Keratinocyte (primary cell): Measurements from ENCODE around the gene NETO2. TPM values are rescaled to one million over a fixed set of nuclear protein-coding genes. Genes with fewer than 3 reads are reported as not detected.

Experiments used
- DNase-seq: peaks from one replicate; pipeline ENCODE4 v3.0.0-alpha.2; 2011; ENCODE audit warnings: low read depth, missing footprints, low spot score
- FAIRE-seq: peaks from 2 replicates; lab custom pipeline; 2011; peaks lifted over from hg19 to GRCh38; lab: Jason Lieb, UNC
- H2AFZ ChIP-seq: 2 replicates; pipeline ENCODE4 v1.6.0; 2012; ENCODE audit warnings: low read length, control low read depth, inconsistent platforms; ENCODE audit not compliant: control insufficient read depth
- H3K27ac ChIP-seq: 2 replicates; pipeline ENCODE4 v1.5.1; 2011; ENCODE audit warnings: low read length; ENCODE audit not compliant: control insufficient read depth, insufficient read depth
- H3K27me3 ChIP-seq: 3 replicates; pipeline ENCODE4 v1.6.0; 2011; ENCODE audit warnings: low read length; ENCODE audit not compliant: control insufficient read depth, insufficient read depth; ENCODE audit errors: extremely low read depth
- H3K36me3 ChIP-seq, 2 experiments: 2 replicates in 1 of 2; 3 replicates in 1 of 2; pipeline ENCODE4 v1.5.1; 2011; ENCODE audit warnings: low read length in 2 of 2, mild to moderate bottlenecking in 1 of 2; ENCODE audit not compliant: control insufficient read depth in 2 of 2, insufficient read depth in 2 of 2; ENCODE audit errors: extremely low read depth in 1 of 2
- H3K4me1 ChIP-seq: 3 replicates; pipeline ENCODE4 v1.5.1; 2011; ENCODE audit warnings: low read length; ENCODE audit not compliant: control insufficient read depth, insufficient read depth; ENCODE audit errors: extremely low read depth
- H3K4me2 ChIP-seq: 3 replicates; pipeline ENCODE4 v1.6.0; 2011; ENCODE audit warnings: low read depth, low read length; ENCODE audit not compliant: control insufficient read depth, insufficient read depth; ENCODE audit errors: extremely low read depth
- H3K4me3 ChIP-seq, 3 experiments: fragments of 200-600 bp in 1 of 3; sonication (generic) in 1 of 3; 2 replicates in 2 of 3; 3 replicates in 1 of 3; pipeline ENCODE4 v1.5.1; 2011 to 2016; ENCODE audit warnings: low read length in 3 of 3, mild to moderate bottlenecking in 3 of 3, control low read depth in 2 of 3, inconsistent platforms in 1 of 3, low read depth in 1 of 3, mixed read lengths in 1 of 3, mixed run types in 1 of 3, moderate library complexity in 1 of 3; ENCODE audit not compliant: control insufficient read depth in 2 of 3, insufficient read depth in 2 of 3; ENCODE audit errors: extremely low read depth in 1 of 3
- H3K79me2 ChIP-seq: 2 replicates; pipeline ENCODE4 v1.6.0; 2012; ENCODE audit warnings: low read length; ENCODE audit not compliant: control insufficient read depth, insufficient read depth
- H3K9ac ChIP-seq: 3 replicates; pipeline ENCODE4 v1.6.0; 2011; ENCODE audit warnings: low read length; ENCODE audit not compliant: control insufficient read depth, insufficient read depth; ENCODE audit errors: extremely low read depth
- H3K9me1 ChIP-seq: 3 replicates; pipeline ENCODE4 v1.6.0; 2011; ENCODE audit warnings: low read length; ENCODE audit not compliant: control insufficient read depth, insufficient read depth; ENCODE audit errors: extremely low read depth
- H3K9me3 ChIP-seq: 2 replicates; pipeline ENCODE4 v1.5.1; 2012; ENCODE audit warnings: low read depth, low read length; ENCODE audit not compliant: control insufficient read depth
- H4K20me1 ChIP-seq: 3 replicates; pipeline ENCODE4 v1.6.0; 2011; ENCODE audit warnings: low read length; ENCODE audit not compliant: control insufficient read depth, insufficient read depth; ENCODE audit errors: extremely low read depth
- CTCF ChIP-seq, 3 experiments: IDR thresholded peaks in 1 of 3; conservative IDR thresholded peaks in 1 of 3; optimal IDR thresholded peaks in 1 of 3; 2 replicates in 2 of 3; 3 replicates in 1 of 3; pipeline versions ENCODE3 to v1.5.1; 2011; ENCODE audit warnings: low read length in 3 of 3, mild to moderate bottlenecking in 3 of 3, moderate library complexity in 2 of 3, control low read depth in 1 of 3, inconsistent platforms in 1 of 3; ENCODE audit not compliant: insufficient read depth in 2 of 3; ENCODE audit errors: extremely low read depth in 1 of 3
- EZH2 ChIP-seq: IDR thresholded peaks from one replicate; pipeline ENCODE4 v1.6.1; 2012; ENCODE audit warnings: inconsistent platforms, mild to moderate bottlenecking, low read length, moderate library complexity
- dilution Hi-C: fragments of 300-500 bp; cut with MboI; formaldehyde crosslinking; loops from one replicate; pipeline ENCODE4 v1.7.0; 2020; ENCODE audit warnings: low sequenced_read_pairs; ENCODE audit not compliant: extremely low pct_ligation_motif_present
- polyA plus RNA-seq, 5 experiments: library from polyadenylated mRNA; depleted of rRNA in 3 of 5; stranded (reverse) in 3 of 5; stranded (forward) in 1 of 5; unstranded in 1 of 5; fragments of >200 nt; gene quantifications; 1 replicate in 1 of 5; 2 replicates in 3 of 5; 3 replicates in 1 of 5; pipeline versions ENCODE4 v1.2.1 to v1.2.3, GENCODE V29; 2011 to 2012; ENCODE audit warnings: missing spikeins in 2 of 5, low read depth in 1 of 5, low replicate concordance in 1 of 5

The NETO2 gene
- polyA plus RNA-seq, 1 donor (not counting 4 experiments of a cell fraction or from before 2014, with no cell fraction given), result 74.4 TPM

- DNase-seq (no peak), FAIRE-seq (no peak)
- Histone ChIP-seq H3K27ac (no peak overlapping the region), H2AFZ (no peak overlapping the region), H3K27me3 (no peaks in the 10 kb centered on the region), H3K9me1 (no peaks in the 10 kb centered on the region), H3K4me1 (no peaks in the 10 kb centered on the region), H3K4me3 (no peak overlapping the region), H3K36me3 (no peaks in the 10 kb centered on the region), H3K9ac (no peak overlapping the region), H3K79me2 (no peaks in the 10 kb centered on the region), H4K20me1 (no peaks in the 10 kb centered on the region), H3K9me3 (no peaks in the 10 kb centered on the region), H3K4me2 (no peak overlapping the region)
- dilution Hi-C loops, result no loop called here
- TF ChIP-seq CTCF (optimal IDR thresholded peaks at IDR 0.05 in 1 of 3, IDR thresholded peaks at IDR 0.05 in 1 of 3, conservative IDR thresholded peaks at IDR 0.05 in 1 of 3; ENCODE audit: extremely low read depth in 1 of 3, insufficient read depth in 2 of 3, low read length in 3 of 3), result no peak
- TF ChIP-seq EZH2, result no peak
These were observed 114.0 kb downstream of the NETO2 start for GRCh38 chr16:47029724-47030123.

- H3K27me3 ChIP-seq, result no peaks in the 10 kb centered on the region
- dilution Hi-C loops, result no loop called here
- no peak overlapping the region for H3K27ac ChIP-seq
- TF ChIP-seq CTCF (optimal IDR thresholded peaks at IDR 0.05 in 1 of 3, IDR thresholded peaks at IDR 0.05 in 1 of 3, conservative IDR thresholded peaks at IDR 0.05 in 1 of 3; ENCODE audit: extremely low read depth in 1 of 3, insufficient read depth in 2 of 3, low read length in 3 of 3), result no peak
- TF ChIP-seq EZH2, result no peak
- H3K79me2 ChIP-seq, result no peaks in the 10 kb centered on the region
- no peak overlapping the region for H3K4me3 ChIP-seq
- H3K9me1 ChIP-seq, result no peaks in the 10 kb centered on the region
- no peaks in the 10 kb centered on the region for H3K36me3 ChIP-seq
- H3K9me3 ChIP-seq, result no peaks in the 10 kb centered on the region
- H2AFZ ChIP-seq, result no peak overlapping the region
- no peak for FAIRE-seq
- no peaks in the 10 kb centered on the region for H4K20me1 ChIP-seq
- no peaks in the 10 kb centered on the region for H3K4me1 ChIP-seq
- H3K4me2 ChIP-seq, result no peak overlapping the region
- no peak overlapping the region for H3K9ac ChIP-seq
- DNase-seq, result no peak
These were observed 114.9 kb downstream of the NETO2 start for GRCh38 chr16:47028767-47029377.

Other genes with a start within 250 kb of the NETO2 start
- gene DNAJA2, start 170.3 kb downstream of the NETO2 start, polyA plus RNA-seq, result 19.9 to 36.3 TPM (median 30.5 TPM) in 3 replicates